Retina (tissue), 1 donor: Measurements from ENCODE around the gene DBN1.

ENCODE experiments used
- DNase-seq: peaks from one replicate; pipeline ENCODE4 v3.0.0-alpha.2; 2016

Gene DBN1

GRCh38 chr5:177455661-177456590 lies 17.5 kb downstream of the DBN1 start:
- peak; percentile 89 for DNase-seq

DNA sequence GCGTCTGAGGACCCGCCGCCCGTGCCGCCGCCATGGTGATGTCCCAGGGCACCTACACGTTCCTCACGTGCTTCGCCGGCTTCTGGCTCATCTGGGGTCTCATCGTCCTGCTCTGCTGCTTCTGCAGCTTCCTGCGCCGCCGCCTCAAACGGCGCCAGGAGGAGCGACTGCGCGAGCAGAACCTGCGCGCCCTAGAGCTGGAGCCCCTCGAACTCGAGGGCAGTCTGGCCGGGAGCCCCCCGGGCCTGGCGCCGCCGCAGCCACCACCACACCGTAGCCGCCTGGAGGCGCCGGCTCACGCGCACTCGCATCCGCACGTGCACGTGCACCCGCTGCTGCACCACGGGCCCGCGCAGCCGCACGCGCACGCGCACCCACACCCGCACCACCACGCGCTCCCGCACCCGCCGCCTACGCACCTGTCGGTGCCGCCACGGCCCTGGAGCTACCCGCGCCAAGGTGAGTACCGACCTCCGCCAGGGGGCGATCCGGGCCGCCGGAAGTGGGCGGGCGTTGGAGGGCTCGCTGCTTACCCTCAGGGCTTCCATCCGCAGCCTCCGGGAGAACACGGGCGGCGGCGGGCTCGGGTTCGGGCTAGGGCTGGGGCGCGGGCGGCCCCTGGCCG lies 18.3 kb downstream of the DBN1 start:
- DNase-seq, result peak; percentile 94

- DNase-seq, result peak; percentile 98
Measured at GRCh38 chr5:177454397-177455035, 18.9 kb downstream of the DBN1 start.

DNA sequence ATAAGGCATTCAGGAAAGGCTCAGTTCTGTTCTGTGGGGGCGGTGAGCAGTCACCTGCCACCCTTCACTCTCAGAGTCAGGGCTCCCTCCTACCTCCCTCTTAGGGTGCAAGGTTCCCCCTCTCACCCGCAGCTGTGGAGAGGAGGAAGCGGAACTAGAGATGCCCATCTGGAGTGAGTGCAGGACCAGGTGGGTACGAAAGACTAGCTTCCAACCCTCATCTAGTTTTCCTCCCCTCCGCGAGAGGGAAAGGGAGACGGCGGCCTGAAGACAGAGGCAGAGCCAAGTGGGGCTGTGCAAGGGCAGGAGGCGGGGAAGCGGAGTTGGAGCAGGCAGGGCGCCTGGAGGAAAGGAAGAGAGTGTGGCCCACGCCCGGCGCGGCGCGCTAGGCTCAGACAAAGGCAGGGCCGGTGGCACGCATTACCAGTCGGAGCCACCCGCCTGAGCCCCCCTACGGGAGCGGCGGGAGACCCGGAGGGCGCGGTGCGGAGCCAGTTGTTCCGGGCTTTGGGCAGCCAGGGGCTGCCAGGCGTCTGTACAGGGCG lies 19.5 kb downstream of the DBN1 start:
- DNase-seq, result no peak

GRCh38 chr5:177452688-177453638 lies 20.5 kb downstream of the DBN1 start:
- no peak for DNase-seq

DNA sequence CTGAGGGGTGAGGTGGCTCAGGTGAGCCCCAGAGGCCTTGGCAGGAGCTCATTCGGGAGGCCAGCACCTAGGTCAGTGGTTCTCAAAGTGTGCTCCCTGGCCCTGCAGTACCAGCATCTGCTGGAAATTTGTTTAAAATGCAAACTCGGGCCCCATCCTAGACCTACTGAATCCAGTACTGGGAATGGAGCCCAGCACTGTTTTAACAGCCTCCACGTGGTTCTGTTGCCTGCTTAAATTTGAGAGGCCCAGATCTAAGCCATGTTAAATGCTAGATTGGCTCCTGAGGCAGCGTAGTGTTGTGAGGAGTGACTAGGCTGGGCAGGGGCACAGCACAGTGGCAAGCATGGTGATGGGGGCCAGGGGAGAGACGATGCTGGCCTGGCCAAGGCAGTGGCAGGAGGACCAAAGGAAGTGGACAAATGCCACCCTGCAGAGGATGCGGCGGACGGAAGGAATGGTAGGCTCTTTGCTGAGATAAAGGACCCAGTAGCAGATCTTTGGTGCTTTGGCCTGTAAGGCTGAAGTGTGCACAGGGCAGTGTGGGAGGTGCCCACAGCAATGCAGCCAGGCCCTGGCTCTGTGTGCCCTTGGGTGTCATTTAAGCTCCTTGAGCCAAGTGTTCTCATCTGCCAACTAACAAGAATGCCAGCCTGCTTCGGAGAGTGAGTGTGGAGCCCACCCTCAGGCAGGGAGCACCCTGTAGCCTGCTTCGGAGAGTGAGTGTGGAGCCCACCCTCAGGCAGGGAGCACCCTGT lies 22.6 kb downstream of the DBN1 start:
- no peak for DNase-seq

GRCh38 chr5:177449140-177450061 lies 24.0 kb downstream of the DBN1 start:
- DNase-seq, result no peak

GRCh38 chr5:177448244-177448950 lies 25.0 kb downstream of the DBN1 start:
- no peak for DNase-seq

- peak; percentile 85 for DNase-seq
Measured at GRCh38 chr5:177447611-177448243, 25.7 kb downstream of the DBN1 start.

DNA sequence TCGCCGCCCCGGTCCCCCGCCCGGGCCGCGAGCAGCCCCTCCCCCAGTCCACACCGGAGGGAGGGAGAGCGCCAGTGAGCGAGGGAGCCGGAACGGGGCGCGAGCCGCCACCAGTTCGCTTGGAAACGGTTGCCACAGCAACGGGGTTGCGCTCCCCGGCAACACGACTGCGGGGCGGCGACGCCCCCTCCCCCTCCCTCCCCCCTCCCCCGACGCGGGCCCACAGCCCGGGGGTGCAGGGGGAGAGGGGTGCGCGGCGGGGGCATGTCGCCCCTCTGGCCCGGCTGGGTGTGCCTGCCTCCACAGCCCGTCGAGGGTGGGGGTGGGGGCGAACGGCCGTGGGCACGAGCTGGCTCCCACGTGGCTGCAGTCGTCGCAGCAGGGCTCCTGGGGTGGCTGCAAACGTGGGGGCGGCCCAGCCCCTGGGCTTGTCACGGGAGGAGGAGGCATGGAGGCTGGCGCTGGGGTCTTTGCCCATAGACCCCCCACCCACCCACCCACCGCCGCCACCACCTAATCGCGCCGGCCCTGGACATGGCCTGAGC lies 26.3 kb downstream of the DBN1 start:
- DNase-seq, result peak; percentile 65

GRCh38 chr5:177446200-177447065 lies 27.0 kb downstream of the DBN1 start, which contains the start of gene PRR7:
TSS of gene PRR7 (plus strand) at chr5:177446814. CDS start at chr5:177455068, 8,254 bp downstream.
- peak; percentile 91 for DNase-seq

DNA sequence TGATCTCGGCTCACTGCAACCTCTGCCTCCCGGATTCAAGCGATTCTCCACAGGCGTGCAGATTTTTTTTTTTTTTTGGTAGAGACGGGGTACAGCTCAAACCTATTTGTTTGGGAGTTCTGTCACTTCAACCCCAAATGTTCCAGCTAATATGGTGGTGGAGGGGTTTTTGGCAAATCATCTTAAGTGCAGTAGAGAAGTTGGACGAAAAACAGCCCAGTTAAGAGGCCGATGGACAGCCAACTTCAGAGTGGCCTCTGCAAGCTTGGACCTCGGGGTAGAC lies 27.6 kb downstream of the DBN1 start:
- no peak for DNase-seq

DNA sequence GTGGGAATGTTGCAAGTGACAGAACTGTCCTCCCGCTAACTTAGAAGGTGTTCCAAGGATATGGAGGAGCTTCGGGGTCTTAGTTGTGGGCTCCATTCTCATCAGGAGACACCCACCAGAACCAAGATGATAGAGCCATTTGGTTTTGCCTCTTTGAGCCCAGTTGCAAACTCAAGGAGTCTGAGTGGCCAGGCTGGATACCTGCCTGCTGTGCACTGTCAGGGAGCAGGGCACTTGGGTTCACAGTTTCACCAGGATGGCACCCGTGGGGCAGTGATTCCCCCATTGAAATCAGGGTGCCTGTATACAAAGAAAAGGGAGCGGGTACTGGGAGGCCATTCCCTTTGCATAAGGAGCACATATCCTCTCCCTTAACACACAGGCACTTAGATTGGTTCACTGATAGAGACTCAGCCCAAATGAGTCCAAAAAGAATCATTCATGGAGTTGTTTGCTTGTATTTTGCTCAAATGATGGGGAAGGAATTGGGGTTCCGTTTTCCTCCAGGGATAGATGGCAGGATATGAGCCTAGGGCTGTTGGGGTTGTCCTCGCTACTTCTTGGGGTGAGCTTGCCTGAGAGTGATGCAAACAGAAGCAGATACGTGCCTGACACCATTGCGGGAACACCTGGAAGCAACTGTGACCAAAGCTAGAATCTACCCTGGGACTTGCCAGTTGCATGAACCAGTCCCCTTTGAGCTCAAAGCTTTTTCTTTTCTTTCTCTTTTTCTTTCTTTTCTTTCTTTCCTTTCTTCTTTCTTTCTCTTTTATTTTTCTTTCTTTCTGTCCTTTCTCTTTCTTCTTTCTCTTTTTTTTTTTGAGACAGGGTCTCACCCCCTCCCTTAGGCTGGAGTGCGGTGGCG lies 28.1 kb downstream of the DBN1 start:
- peak; percentile 26 for DNase-seq

DNA sequence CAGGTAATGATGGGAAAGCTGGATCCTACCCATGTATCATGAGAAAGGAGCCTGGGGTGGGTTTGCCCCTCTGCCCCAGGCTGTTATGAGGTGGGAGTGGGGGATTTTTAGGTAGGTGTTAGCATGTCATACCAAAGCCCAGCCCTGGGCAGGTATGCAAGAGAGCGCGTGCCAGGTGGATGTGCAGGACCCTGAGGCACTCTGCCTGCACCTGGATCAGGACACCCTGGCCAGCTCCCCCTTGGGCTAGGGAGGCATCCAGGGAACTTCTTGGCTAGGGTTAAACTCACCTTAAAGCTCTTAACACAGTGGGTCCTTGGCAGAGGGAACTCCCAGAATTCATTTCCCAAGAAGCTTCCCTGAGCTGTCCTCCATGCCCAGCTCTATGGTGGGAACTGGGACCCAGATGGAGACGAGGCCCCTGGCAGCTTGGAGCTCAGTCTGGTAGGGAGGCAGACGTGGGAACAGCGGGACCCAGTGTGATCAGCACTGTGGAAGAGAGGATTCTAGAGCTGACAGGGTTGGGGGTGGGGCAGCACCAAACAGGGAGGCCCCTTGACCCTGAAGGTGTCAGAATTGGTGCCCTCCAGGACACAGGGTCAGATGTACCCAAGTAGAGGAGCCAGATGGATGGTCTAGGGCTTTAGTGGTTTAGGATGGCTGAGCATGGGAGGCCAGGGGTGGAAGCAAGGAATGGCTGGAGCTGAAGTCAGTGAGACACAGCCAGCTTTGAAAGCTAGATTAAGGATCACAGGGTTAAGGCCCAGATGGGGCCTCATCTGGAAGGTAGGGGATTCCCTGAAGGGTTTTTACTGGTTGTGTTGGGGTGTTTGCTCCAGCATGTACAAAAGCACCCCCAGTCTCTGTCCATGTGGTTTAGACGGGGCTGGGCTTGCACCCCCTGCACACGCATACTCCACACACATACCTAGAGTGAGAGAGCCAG lies 29.1 kb downstream of the DBN1 start:
- DNase-seq, result no peak

DNA sequence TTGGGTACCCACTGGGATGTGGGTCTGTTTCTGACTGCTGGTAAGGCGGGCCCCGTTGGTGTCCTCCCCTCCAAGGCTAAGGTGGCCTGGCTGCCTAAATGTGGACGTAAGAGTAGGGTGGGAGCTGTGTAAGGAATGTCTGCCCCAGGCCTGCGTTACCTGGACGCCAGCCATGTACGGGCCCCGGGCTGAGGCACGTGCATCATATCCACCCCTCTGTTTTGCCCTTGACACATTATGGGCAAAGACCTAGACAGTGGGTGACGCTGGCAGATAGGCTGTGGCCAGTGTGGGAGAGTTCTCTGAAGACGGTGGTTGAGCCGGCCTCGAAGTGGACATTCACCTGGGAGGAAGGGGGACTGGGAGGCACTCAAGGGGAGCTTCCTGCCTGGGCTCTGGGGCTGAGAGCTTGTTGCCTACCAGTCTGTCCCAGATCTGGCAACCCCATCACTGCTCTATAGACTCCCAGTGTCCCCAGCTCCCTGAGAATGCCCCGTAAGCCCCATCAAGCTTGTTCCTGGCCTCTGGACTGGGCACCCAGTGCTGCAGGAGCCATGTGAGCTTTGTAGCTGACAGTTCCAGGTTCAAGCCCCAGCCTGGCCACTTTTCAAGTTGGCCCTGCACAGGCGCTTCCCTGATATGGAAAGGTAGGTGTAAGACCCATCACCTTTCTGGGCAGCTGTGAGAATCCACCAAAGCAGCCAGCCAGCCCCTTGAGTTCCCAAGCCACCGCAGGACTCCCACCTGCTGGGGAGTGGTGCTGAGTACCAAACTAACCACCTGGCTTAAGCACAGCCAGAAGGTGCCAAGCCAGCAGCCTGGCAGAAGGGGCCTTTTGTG lies 30.1 kb downstream of the DBN1 start:
- no peak for DNase-seq
